Stimulated activated CD4-positive, alpha-beta T cell treated with anti-CD3 and anti-CD28 coated beads, Interleukin-1b, Interleukin-23, amount 100 ng/mL, for 48 hours (primary cell): ENCODE measurements around the gene TMEM80.
A peak's percentile ranks its signal among the peaks of the same experiment; 100 is the strongest.
"Not testable (repeated sequence)": the region's sequence is repeated elsewhere in the genome, so short reads cannot be mapped to it uniquely, and the experiment has no call there.

Source experiments
- DNase-seq: peaks from one replicate; pipeline ENCODE4 v3.0.0-alpha.2; 2020

Gene TMEM80

DNA sequence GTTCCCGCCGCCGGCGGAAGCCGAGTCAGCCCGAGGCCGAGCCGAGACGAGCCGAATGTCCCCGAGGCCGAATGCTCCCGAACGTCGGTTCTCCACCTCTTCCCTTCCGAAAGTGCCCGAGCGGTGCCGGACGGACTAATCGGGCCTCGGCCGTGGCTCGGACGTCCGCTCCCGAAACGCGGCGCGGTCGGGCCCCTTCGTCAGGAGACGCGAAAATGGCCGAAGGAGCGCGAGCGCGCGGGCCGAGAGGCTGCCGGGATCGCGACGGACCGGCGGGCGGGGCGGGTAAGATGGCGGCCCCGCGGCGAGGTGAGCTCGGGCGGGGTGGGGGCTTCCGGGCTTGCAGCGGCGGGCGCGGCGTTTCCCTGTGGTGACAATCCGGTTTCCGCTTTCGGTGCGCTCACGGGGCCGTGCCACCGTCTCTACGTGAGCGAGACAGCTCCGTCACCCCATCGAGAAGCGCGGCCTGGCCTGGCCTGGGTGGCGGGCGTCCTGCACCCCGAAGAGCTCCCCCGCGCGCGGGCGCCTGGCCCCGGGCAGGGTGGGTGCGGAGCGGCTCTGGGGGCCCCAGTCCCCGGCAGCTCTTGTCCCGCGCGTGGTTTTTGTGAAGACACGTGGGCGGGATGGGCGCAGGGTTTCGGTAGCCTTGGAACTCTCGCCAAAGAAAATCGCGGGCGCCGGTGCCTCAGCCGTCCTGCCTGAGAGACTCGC, at the start of gene TMEM80:
Gene TMEM80 (plus strand): TSS at position 279 of the 711 bp plus-strand sequence. CDS start 12 bp downstream, at position 291.
- DNase-seq = peak; percentile 99

DNA sequence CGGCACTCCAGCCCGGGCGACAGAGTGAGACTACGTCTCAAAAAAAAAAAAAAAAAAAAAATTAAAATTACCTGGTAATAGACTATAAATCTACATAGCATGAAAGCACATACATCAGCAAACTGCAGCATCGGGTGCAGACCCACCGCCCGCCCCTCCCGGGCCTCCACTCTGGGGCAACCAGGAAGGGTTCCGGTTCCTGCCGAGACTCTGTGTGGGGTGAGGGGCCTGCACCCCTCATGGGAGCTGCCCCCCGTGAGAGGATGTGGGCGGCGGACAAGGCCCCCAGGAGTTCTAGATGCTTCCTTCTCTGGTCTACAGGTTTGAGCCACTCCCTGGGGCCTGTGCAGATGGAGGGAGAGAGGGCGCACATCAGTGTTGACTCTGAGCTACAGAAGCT, 49.4 kb upstream of the TMEM80 start:
- no peak for DNase-seq

DNA sequence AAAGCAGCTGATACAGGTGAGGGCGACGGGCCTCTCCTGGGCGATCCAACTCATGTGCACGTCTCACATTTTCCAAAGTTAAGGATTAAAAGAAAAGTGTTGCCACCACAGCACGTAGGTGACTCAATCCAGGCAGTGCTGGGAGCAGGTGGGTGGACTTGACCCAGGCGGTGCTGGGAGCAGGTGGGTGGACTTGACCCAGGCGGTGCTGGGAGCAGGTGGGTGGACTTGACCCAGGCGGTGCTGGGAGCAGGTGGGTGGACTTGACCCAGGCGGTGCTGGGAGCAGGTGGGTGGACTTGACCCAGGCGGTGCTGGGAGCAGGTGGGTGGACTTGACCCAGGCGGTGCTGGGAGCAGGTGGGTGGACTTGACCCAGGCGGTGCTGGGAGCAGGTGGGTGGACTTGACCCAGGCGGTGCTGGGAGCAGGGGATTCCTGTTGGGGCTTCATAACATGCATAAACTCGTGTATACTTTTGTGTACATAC, 47.9 kb upstream of the TMEM80 start:
- DNase-seq = not testable (repeated sequence)

DNA sequence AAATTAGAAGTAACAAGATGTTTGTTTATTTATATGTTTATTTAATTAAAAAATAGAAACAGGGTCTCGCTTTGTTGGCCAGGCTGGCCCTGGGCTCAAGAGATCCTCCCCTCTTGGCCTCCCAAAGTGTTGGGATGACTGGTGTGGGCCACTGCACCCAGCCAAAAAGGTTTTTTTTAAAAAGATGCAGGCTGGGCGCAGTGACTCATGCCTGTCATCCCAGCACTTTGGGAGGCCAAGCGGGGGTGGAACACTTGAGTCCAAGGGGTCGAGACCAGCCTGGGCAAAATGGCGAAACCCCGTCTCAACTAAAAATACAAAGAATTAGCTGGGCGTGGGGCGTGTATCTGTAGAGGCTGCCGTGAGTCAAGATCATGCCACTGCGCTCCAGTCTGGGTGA, 45.1 kb upstream of the TMEM80 start:
- no peak for DNase-seq

DNA sequence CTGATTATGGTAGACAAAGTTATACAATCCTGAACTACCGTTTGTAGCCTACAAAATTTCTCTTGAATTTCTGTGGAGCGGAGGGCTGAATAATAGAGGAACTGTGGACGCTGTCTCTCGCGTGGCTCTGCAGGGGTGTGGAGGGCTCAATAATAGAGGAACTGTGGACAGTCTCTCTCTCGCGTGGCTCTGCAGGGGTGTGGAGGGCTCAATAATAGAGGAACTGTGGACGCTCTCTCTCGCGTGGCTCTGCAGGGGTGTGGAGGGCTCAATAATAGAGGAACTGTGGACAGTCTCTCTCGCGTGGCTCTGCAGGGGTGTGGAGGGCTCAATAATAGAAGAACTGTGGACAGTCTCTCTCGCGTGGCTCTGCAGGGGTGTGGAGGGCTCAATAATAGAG, 42.5 kb upstream of the TMEM80 start:
- not testable (repeated sequence) for DNase-seq

DNA sequence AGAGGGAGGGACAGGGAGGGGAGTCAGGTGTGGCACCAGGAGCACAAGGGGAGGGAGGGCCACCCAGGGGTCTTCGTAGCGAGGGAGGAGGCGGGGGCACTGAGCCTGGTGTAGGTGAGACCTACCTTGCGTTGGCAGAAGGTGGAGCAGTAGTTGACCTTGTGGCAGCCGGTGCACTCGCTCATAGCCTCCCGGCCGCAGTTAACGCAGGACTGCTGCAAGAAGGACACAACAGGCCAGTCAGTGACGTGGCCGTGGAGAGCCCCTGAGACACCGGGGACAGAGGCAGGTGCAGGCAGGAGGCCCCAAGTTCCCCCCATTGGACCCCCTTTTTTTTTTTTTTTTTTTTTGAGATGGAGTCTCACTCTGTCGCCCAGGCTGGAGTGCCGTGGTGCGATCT, 41.8 kb upstream of the TMEM80 start:
- no peak for DNase-seq

DNA sequence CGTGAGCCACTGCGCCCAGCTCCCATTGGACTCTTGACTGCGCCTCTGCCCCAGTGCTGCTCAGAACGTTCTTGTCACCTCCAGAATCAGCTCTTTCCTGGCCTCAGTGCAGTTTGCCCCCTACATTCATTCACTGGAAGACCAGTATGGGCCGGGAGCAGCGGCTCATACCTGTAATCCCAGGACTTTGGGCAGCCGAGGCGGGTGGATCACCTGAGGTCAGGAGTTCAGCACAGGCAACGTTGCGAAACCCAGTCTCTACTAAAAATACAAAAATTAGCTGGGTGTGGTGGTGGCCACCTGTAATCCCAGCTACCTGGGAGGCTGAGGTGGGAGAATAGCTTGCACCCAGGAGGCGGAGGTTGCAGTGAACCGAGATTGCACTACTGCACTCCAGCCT, 41.2 kb upstream of the TMEM80 start:
- not testable (repeated sequence) for DNase-seq

DNA sequence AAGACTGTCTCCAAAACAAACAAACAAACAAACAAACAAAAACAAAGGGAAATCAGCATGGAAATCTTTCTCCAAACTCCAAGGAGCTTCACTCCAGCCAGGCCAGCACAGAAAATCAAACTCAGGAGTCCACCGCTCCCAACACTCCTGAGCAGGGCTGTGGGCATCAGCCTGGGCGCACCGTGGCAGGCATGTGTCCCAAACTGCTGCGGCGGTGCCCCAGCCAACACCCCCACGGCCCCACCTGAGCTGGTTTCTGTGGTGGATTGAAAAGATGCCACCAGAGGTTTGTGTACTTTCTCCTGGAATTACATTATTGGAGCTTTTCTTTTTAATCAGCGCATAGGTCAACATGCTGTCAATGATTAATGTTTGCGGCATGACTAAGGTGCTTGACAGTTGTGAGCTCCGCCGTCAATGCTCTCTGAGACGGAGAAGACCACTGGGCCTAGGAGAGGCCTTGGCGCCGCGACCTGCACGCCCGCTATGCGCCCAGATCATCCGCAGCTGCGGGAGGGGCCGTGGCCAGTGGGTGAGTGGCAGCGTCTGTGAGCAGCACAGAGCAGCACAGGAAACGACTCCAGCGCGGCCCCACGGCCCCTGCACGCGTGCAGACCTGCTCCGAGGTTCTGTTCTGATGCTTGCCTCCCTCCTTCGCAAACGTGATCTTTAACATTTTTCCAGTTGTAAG, 40.4 kb upstream of the TMEM80 start:
- DNase-seq = no peak

DNA sequence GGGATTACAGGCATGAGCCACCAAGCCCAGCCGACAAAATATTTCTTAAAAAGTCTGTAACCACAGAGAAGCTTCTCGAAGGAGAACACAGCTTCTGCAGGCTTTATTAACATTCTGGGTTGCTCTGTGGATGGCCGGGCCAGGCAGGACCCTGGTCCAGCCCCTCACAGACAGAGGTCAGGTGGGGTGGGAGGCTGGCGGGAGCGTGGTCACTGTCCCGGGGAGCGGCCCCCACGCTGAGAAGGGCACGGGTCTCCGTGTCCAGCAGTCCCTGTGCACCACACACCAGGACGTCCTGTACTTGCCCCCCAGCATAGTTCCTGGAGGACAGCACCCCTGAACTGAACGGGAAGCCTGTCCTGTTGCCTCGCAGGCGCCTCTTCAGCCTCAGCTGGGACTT, 39.2 kb upstream of the TMEM80 start:
- DNase-seq = no peak

DNA sequence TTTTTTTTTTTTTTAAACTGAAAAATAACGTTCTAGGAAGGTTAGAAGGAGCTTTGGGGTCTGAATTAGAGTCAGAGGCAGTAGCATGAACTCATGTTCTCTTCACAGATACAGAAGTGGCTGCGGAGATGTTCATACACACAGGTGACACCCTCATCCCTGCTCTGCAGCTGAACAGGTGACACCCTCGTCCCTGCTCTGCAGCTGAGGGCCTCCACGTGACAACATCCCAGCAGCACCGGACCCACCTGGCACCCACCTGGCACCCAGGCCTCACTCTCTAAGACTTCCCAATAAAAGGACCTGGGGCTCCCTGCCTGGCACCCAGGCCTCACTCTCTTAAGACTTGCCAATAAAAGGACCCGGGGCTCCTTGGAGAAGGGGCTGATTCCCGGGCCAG, 38.8 kb upstream of the TMEM80 start:
- no peak for DNase-seq

DNA sequence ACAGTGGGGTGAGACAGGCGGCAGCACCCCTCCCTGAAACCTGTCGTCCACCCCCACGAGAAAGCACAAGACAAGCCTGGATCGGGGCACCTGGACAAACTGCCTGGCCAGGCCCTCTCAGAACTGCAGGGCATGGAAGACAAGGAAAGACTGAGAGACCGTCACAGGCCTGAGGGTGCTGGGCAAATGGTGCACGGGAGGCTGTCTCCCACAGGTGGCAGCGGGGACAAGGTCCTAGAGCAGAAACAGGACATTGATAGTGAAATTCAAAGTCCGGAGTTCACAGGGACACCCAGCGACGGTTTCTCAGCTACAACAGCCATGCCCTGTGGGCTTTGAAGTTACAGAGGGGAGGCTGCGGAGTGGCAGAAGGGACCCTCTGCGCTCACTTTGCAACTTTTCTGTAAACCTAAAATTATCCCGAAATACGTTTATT, 37.9 kb upstream of the TMEM80 start:
- DNase-seq = no peak

DNA sequence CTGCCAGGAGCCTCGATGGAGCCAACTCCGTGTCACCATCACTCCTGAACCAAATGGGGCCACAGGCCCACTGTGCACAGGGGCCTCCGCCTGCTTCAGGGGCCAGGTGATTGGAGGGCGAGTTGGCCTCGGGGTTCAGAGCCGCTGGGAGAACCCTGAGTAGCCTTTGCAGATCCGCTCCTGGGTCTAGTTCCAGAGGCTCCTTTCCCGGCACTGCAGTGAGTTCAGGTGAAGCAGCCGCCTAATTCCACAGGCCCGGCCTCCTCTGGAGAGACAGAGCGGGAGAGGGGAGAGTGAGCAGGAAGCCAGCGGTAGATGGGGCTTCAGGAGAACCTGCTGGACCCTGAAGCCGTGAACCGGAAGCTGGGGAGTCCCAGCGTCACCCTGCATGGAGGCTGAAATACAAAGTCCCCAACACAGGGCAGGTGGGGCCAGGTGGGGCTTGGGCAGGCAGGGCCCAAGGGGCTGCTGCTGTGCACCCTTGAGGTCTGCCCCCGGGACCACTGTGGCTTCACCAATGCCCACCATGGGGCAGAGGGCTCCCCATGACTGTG, 36.0 kb upstream of the TMEM80 start:
- no peak for DNase-seq

DNA sequence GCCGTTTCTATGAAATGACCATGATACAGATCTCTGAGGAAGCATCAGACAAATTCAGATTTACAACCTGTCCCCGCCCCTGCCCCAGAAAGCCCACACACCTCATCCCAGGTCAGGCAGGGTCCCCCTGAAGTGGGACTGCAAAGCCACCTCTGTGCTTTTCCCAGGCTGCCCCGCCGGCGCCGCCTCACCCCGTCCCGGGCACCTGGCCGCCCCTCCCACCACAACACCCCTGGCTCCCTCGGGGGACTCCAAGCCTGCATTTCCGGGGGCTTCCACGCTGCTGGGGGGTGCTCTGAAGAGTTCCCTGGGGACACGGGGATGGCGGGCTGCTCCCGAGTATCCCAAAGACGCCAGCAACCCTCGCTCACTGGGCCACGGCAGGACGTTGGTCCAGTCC, 35.3 kb upstream of the TMEM80 start:
- no peak for DNase-seq

DNA sequence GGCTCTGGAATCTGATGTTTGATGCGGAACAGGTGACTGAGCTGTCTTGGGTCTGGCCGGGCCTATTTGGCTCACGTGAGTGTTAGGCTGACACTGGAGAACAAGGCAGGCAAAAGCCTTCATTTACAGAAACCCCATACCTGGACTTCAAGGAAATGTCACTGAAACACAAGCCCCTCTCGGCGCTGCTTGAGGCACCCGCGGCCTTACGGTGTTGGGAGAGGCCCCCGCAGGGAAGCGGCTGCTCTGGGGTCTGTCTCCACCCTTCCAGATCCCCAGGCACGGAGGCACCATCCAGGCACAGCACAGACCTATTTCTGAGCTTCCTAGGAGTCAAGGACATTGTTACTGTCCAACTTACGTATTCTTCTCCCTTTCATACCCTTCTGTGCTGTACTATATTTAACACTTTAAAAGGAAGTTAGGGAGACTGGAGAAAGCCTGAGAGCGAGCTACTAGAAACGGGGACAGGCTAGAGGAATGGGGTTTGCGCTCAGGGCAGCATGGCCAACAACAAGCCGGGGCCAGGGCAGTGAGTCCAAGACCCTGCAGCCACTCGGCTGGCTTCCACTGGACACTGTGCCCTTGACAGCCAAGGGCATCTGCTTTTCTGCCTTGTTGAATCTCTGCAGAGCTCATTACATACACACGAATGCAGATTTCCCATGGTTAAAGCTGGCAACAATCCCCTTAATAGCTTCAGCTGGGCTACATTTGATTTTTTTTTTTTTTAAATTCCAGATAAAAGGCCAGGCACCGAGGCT, 34.8 kb upstream of the TMEM80 start:
- no peak for DNase-seq

DNA sequence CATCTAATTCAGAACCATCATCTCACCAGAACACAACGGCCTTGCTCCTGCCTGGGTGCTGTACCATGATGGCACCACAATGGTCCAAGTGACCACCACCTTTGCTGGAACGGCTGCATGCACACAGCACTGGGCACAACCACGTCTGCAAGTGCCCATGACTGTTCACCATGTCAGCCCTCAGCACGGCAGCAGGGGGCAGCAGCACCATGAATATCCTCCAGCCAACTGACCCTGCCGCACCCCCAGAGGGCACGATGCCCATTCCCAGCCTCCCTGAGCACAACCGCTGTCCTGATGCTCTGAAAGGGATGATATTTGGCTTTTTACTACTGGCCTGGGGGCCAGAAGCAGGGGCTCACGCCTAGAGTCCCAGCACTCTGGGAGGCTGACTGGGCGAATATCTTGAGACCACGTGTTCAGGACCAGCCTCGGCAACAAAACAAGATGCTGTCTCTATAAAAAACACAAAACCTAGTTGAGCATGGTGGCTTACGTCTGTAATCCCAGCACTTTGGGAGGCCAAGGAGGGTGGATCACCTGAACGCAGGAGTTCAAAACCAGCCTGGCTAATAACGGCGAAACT, 32.8 kb upstream of the TMEM80 start:
- no peak for DNase-seq

DNA sequence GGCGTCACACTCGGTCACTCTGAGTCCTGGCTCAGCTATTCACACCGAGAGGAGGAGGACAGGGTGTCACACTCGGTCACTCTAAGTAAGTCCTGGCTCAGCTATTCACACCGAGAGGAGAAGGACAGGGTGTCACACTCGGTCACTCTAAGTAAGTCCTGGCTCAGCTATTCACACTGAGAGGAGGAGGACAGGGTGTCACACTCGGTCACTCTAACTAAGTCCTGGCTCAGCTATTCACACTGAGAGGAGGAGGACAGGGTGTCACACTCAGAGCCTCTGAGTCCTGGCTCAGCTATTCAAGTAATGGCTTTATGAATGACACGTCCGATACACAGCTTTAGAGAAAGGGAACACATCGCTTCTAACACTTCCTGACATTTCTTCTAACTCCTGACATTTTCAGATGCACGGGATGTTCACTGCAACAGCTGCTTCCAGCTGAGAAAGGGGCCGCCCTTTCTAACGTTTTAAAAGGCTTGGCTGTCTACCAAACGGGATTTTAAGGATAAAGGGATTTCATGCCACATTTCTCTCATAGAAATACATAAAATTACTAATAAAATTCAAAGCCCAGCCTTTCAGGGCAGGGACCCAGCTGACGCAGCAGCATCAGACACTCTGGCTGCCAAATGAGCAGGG, 30.4 kb upstream of the TMEM80 start:
- DNase-seq = no peak

DNA sequence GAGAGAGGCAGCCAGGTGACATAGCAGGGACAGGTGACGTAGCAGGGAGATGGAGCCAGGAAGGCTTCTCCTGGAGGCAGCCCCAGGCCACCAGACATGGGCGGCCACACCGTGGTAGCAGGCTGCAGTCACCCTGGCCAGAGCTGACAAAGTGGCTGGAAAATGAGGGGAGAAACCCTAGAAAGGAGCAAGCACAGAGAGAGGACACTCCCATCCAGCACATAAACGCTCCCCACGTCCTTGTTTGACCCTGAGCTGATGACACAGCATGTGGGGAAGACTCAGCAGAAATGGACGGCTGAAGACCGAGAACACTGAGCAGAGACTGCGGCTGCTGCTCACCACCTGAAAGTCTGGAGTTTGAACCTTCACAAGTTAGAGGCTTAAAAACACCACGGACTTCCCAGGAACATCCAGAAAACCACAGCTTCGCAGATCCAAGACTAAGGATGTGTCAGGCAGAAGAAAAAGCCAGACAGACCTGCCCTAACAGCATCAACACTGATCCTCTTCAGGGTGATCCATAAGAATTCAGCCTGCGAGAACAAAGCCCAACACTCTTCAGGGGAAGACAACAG, 29.8 kb upstream of the TMEM80 start:
- DNase-seq = no peak

DNA sequence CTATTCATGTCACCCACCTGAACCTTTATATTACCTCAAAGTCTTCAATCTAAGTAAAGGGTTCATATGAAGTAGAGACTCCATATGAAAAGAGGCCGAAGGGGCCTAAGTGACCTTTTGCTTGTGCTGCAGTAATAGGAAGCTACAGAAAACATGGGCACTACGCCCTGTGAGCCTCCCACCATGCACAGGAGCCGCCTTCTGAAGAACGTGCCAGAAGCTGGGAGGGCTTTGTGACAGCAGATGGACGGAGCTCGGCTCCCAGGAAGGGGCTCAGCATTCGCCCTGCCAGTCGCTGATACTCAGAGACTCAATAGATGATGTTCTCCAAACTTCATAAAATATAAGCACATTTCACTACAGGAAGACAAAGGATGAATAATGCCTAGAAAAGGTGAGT, 21.8 kb upstream of the TMEM80 start:
- DNase-seq = no peak

DNA sequence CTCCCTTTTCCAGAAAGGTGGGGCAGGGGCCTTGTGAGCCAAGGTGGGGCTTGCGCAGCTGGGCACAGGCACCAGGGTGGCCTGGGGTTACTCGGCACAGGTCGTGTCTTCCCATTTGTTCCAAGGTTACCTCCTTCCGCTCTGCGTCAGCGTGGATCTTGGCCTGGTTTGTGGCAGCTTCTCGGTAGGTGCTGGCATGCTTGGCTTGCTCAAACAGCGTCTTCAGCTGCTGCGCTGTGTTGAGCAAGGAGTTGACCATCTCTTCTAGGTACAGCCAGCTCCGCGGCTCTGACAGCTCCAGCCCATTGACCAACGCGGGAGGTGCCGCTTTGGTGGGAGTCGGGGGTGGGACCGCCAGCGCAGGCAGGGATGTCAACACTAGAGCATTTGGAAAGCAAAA, 21.2 kb upstream of the TMEM80 start:
- DNase-seq = no peak

DNA sequence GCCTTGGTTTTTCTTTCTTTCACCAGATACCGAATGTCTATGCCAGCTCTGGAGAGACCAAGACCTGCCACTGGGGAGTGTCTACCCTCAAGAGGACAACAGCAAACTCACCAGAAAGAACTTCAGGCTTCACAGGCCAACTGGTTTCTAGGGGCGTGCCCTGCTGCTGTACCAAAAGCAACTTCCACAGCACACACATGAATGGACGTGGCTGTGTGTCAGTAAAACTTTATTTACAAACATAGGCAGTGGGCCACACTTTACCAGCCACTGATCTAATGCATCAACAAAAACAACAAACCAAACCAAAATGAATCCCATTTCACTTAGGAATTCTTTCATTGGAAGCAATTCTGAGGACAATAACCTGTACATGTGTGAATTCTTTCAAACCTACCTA, 17.3 kb upstream of the TMEM80 start:
- DNase-seq = no peak

DNA sequence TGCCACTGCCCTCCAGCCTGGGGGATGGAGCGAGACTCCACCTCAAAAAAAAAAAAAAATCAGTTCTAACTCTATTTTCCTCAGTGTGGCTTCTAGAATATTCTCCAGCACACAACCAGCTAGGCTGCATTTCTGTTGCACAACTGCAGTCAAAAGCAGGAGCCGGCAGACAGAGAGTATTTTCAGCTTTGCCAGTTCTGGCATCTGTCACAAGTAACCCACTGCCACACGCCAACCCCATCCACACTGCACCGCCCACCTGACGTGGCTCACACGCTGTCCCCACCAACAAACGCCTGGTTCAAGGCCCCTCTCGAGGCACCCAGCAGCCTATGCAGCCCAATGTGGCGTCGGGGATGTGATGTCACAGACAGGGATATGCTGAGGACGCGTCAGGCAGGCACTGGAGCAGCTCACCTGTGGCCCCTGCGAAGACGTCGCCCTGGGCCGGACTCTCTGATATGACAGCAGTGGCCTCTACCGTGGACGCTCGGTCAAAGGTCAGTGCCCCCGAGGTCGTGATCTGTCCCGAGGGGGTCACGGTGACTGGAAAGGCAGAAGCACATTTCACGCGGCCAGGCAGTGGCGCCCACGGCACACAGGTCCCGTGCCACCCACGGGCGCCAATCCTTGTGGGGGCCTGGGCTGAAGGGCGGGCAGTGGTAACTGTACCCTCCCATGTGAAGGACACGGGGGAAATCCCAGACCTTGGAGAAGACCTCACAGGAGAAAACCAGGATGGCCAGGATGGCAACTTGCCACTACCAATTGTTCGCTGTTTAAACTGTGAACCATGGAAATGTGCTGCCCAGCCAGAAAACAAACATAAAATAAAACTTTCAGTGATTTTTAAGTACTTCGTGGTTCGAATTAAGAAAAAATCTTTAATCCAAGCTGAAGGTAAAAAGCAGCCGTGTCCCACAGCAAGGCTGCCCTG, 16.1 kb upstream of the TMEM80 start:
- DNase-seq = no peak
